Spinal cord (tissue), 10 donors: Measurements from ENCODE around the gene ZDHHC4. TPM values are rescaled to one million over a fixed set of nuclear protein-coding genes. Genes with fewer than 3 reads are reported as not detected.

ENCODE experiments used
- DNase-seq, 6 donors: peaks; one replicate each; pipeline versions ENCODE4 v3.0.0 to v3.0.0-alpha.2; 2013 to 2015; ENCODE audit warnings: low spot score in 6 of 6, low read depth in 4 of 6
- H3K27ac ChIP-seq: one replicate; pipeline ENCODE4 v1.5.1; 2013; ENCODE audit warnings: low read depth, low read length, control low read depth
- H3K27me3 ChIP-seq: one replicate; pipeline ENCODE4 v1.6.1; 2013; ENCODE audit warnings: low read length; ENCODE audit not compliant: control insufficient read depth, insufficient read depth
- H3K36me3 ChIP-seq: one replicate; pipeline ENCODE4 v1.6.1; 2013; ENCODE audit warnings: low read length; ENCODE audit not compliant: control insufficient read depth, insufficient read depth
- H3K4me1 ChIP-seq: one replicate; pipeline ENCODE4 v1.6.1; 2013; ENCODE audit warnings: low read length; ENCODE audit not compliant: control insufficient read depth, insufficient read depth
- H3K4me3 ChIP-seq: one replicate; pipeline ENCODE4 v1.5.1; 2013; ENCODE audit warnings: low read depth, low read length, control low read depth
- H3K9me3 ChIP-seq: one replicate; pipeline ENCODE4 v1.6.1; 2013; ENCODE audit warnings: low read length; ENCODE audit not compliant: control insufficient read depth, insufficient read depth
- WGBS: methylation state at CpG from one replicate; pipeline ENCODE4 v1.1.5; 2013; ENCODE audit warnings: missing lambda C conversion rate; ENCODE audit not compliant: insufficient coverage; 5-methylcytosine and 5-hydroxymethylcytosine counted together
- polyA plus RNA-seq, 2 donors: library from polyadenylated mRNA; unstranded; fragments of 120-200 nt; gene quantifications; one replicate each; pipeline ENCODE4 v1.2.1, GENCODE V29; 2013; ENCODE audit not compliant: insufficient read length in 2 of 2
- total RNA-seq, 2 donors: library from RNA; depleted of rRNA in 1 of 2; stranded (reverse); fragments of 120-200 nt in 1 of 2; fragments of >200 nt in 1 of 2; gene quantifications; one replicate each; pipeline versions ENCODE4 v1.2.3 to v1.2.4, GENCODE V29; 2013 to 2014
- donor health status: healthy.

ZDHHC4 gene
- total and polyA plus RNA-seq, 4 donors = 57.0 to 87.1 (median 62.9) TPM

- DNase-seq = peak in 3 of 6 donors; percentile 19 to 79 (median 64)
- no peaks in the 10 kb centered on the region for H3K36me3 ChIP-seq
- H3K27me3 ChIP-seq = peaks cover 26% of the 10 kb centered on the region
- H3K9me3 ChIP-seq = no peaks in the 10 kb centered on the region
- H3K4me3 ChIP-seq = peak overlapping the region; percentile 24
- 1% methylated on average over 45 of the region's 56 CpGs for WGBS
- H3K27ac ChIP-seq = no peak overlapping the region
- peaks cover 15% of the 10 kb centered on the region for H3K4me1 ChIP-seq
Observed at GRCh38 chr7:6536262-6537260, 40.7 kb upstream of the ZDHHC4 start.

GRCh38 chr7:6542368-6542767, 34.9 kb upstream of the ZDHHC4 start:
- no peaks in the 10 kb centered on the region for H3K36me3 ChIP-seq
- no CpG with 5 or more reads among the region's 1 CpG for WGBS
- H3K4me3 ChIP-seq = no peak overlapping the region
- no peak for DNase-seq
- H3K27ac ChIP-seq = no peak overlapping the region
- no peaks in the 10 kb centered on the region for H3K9me3 ChIP-seq
- H3K27me3 ChIP-seq = peaks cover 2% of the 10 kb centered on the region
- H3K4me1 ChIP-seq = no peaks in the 10 kb centered on the region

GRCh38 chr7:6545398-6546126, 31.7 kb upstream of the ZDHHC4 start:
- H3K4me1 ChIP-seq = no peaks in the 10 kb centered on the region
- H3K27me3 ChIP-seq = no peaks in the 10 kb centered on the region
- no peak overlapping the region for H3K4me3 ChIP-seq
- no peaks in the 10 kb centered on the region for H3K9me3 ChIP-seq
- no peak overlapping the region for H3K27ac ChIP-seq
- H3K36me3 ChIP-seq = no peaks in the 10 kb centered on the region
- 80% methylated on average over 13 of the region's 22 CpGs for WGBS
- no peak for DNase-seq

GRCh38 chr7:6546498-6547251, 30.6 kb upstream of the ZDHHC4 start:
- H3K36me3 ChIP-seq = no peaks in the 10 kb centered on the region
- no peaks in the 10 kb centered on the region for H3K27me3 ChIP-seq
- no peak overlapping the region for H3K4me3 ChIP-seq
- H3K27ac ChIP-seq = no peak overlapping the region
- 76% methylated on average over 7 of the region's 12 CpGs for WGBS
- DNase-seq = peak in 1 of 6 donors; percentile 50
- no peaks in the 10 kb centered on the region for H3K4me1 ChIP-seq
- H3K9me3 ChIP-seq = no peaks in the 10 kb centered on the region

GRCh38 chr7:6547400-6547799, 29.9 kb upstream of the ZDHHC4 start:
- no peak overlapping the region for H3K27ac ChIP-seq
- 100% methylated on average over 1 of the region's 1 CpG for WGBS
- no peak for DNase-seq
- H3K4me1 ChIP-seq = no peaks in the 10 kb centered on the region
- no peaks in the 10 kb centered on the region for H3K9me3 ChIP-seq
- H3K4me3 ChIP-seq = no peak overlapping the region
- no peaks in the 10 kb centered on the region for H3K36me3 ChIP-seq
- H3K27me3 ChIP-seq = no peaks in the 10 kb centered on the region

- Histone ChIP-seq H3K27me3 (no peaks in the 10 kb centered on the region), H3K27ac (no peak within 1 kb of the TSS), H3K9me3 (no peaks in the 10 kb centered on the region), H3K4me3 (no peak within 1 kb of the TSS), H3K4me1 (no peaks in the 10 kb centered on the region), H3K36me3 (no peaks in the 10 kb centered on the region)
- DNase-seq = no peak
- WGBS = 58% methylated on average over 46 of the region's 46 CpGs
Observed at GRCh38 chr7:6551016-6551511, 26.2 kb upstream of the ZDHHC4 start, which contains the start of gene GRID2IP. Gene GRID2IP, minus strand, starts transcription at chr7:6551461. Its CDS starts 25 bp downstream, at chr7:6551436.

GRCh38 chr7:6553448-6554044, 23.7 kb upstream of the ZDHHC4 start:
- no peak overlapping the region for H3K4me3 ChIP-seq
- DNase-seq = no peak
- no peaks in the 10 kb centered on the region for H3K36me3 ChIP-seq
- H3K4me1 ChIP-seq = no peaks in the 10 kb centered on the region
- 88% methylated on average over 5 of the region's 7 CpGs for WGBS
- no peaks in the 10 kb centered on the region for H3K27me3 ChIP-seq
- H3K27ac ChIP-seq = no peak overlapping the region
- no peaks in the 10 kb centered on the region for H3K9me3 ChIP-seq

- Histone ChIP-seq H3K27me3 (no peaks in the 10 kb centered on the region), H3K27ac (no peak overlapping the region), H3K4me1 (no peaks in the 10 kb centered on the region), H3K4me3 (no peak overlapping the region), H3K9me3 (no peaks in the 10 kb centered on the region), H3K36me3 (no peaks in the 10 kb centered on the region)
- WGBS = 100% methylated on average over 3 of the region's 7 CpGs
- DNase-seq = no peak
Observed at GRCh38 chr7:6554848-6555247, 22.4 kb upstream of the ZDHHC4 start.

GRCh38 chr7:6556196-6556595, 21.1 kb upstream of the ZDHHC4 start:
- no peaks in the 10 kb centered on the region for H3K4me1 ChIP-seq
- WGBS = 80% methylated on average over 5 of the region's 6 CpGs

More at GRCh38 chr7:6556196-6556595, 21.1 kb upstream of the ZDHHC4 start:
- DNase-seq = no peak
- no peak overlapping the region for H3K4me3 ChIP-seq
- no peaks in the 10 kb centered on the region for H3K36me3 ChIP-seq
- no peaks in the 10 kb centered on the region for H3K27me3 ChIP-seq
- no peak overlapping the region for H3K27ac ChIP-seq
- no peaks in the 10 kb centered on the region for H3K9me3 ChIP-seq
